Measurements from ENCODE around the gene UNC93B1.
A peak's percentile ranks its signal among the peaks of the same experiment; 100 is the strongest.

Gene UNC93B1

DNA sequence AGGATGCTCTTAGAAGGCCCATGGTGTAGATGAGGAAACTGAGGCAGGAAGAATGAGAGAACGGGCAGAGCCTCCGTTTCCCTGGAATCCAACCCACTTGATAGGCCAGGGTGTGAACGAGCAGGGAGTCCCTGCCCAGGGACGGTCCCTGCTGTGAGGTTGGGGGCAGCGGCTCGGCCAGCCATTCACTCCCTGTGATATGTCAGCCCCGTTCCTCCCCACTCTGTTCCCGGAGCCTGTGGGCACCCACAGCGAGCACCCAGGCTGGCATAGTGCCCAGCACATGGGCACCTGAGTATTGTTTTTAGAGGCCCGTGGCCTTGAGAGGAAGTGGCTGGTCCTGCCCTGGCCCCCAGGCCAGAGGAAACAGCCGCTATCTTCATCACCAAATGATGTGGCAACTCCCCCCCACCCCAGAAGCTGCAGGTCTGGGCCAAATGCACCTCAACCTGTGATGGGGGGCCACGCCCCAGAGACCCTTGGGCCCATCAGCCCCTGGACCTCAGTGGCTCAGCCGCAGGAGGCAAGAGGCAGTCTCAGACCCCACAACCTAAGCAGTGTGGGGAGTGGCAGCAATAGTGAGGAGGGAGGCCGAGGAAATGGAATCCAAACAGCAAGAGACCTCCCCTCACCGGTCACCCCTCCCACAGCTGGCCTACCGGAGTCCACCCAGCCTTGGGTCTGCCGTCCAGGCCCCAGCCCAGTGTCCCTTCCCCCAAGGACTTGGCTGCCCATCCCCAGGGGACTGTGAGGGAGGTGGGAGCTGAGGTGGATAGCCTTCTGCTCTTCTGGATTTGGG, 8.3 kb upstream of the UNC93B1 start:
- DNase-seq (ENCODE audit: low read depth): no peak
- H3K4me3 ChIP-seq (ENCODE audit: low read depth, low read length): no peak overlapping the region
- no peak for TF ChIP-seq CTCF (IDR thresholded peaks at IDR 0.05; ENCODE audit: insufficient read depth, low read depth, low read length, missing control alignments)

DNA sequence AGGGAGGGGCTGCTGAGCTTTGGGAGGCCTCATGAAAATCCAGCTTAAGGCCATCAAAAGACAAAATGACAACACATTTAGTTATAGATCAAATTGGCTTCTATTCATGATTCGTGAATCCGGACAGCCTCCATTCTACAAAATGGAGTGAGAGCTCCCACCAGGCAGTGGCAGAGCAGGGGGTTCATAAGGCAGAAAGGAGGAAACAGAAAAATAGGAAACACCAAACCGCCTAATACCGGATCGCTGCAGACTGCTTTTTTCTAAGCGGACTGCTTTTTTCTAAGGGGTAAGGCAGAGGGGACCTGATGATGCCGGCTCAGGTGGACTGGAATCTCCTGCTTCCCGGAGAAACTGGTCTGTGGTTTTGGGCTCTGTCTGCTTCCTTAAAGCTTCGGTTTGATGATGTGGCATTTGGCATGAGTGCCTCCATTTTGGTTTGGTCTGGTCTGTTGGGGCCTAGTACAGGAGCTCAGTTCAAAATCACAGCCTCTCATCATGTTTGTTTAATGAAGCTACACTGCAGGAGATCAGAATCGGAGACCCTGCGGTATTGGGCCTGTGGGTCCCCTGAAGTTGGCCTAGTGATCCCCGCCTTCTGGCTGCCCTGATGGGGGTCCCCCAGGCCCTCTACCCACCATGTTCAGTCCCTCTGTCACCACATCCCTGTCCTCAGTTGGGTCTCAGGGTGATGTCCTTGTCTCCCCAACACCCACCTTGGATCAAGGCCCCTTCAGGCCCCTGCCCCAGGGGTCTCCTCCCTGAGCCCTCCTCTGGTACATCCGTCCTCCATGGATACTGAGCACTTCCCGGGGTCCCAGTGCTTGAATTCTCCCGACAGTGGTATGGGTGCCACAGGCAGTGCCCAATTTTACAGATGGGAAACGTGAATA, 7.4 kb upstream of the UNC93B1 start:
- no peak for TF ChIP-seq CTCF (IDR thresholded peaks at IDR 0.05; ENCODE audit: insufficient read depth, low read depth, low read length, missing control alignments)
- no peak for DNase-seq (ENCODE audit: low read depth)
- no peak overlapping the region for H3K4me3 ChIP-seq (ENCODE audit: low read depth, low read length)

DNA sequence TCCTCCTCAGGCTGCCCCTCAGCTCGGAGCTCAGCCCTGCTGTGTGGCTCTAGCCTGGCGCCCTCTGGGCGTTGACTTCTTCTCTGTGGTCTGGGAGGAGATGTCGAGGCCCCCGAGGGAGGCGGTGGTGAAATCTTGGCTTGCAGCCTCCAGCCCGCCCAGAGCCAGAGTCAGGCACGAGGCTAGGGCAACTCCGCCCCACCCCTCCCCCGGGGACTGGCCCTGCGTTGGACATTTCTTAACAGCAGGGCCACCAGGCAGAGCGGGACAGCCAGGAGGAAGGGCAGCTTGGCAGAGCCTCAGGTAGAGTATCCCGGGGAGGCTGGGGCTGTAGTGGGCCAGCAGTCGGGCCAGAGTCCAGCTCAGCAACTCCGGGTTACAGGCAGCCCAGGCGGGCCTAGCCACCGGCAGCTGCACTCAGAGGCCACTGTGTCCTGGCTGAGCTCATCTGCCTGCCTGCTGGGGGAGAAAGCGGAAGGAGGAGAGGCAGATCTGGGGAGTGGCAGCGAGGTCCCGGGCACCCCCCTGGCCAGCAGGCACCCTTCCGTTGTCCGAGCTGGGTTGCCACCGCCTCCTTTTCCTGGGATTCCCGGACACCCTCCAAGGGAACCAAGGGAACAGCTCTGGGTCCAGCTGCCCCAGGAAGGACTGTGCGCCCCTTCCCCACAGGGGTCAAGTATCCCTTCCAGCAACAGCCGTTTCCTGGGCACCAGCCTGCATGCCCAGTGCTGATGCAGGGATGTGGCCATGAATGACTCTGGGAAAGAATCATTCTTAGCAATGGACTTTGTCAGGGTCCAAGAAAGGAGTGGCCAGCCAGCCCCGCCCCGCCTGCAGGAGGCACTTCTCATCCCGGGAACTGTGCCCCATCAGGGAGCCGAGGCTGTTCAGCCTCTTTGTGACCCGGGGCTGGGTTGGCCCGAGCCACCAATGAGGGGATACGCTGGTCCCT, 6.5 kb upstream of the UNC93B1 start, which contains the start of gene ALDH3B1:
TSS of gene ALDH3B1 (plus strand) at position 238 of the 952 bp plus-strand sequence. CDS start 4,971 bp downstream, outside the sequence.
- peak; percentile 34 for DNase-seq (ENCODE audit: low read depth)
- no peak within 1 kb of the TSS for H3K4me3 ChIP-seq (ENCODE audit: low read depth, low read length)
- no peak for TF ChIP-seq CTCF (IDR thresholded peaks at IDR 0.05; ENCODE audit: insufficient read depth, low read depth, low read length, missing control alignments)

GRCh38 chr11:68009391-68010089, 5.6 kb upstream of the UNC93B1 start:
- H3K4me3 ChIP-seq (ENCODE audit: low read depth, low read length): no peak overlapping the region
- DNase-seq (ENCODE audit: low read depth): peak; percentile 36
- no peak for TF ChIP-seq CTCF (IDR thresholded peaks at IDR 0.05; ENCODE audit: insufficient read depth, low read depth, low read length, missing control alignments)

- no peak for TF ChIP-seq CTCF (IDR thresholded peaks at IDR 0.05; ENCODE audit: insufficient read depth, low read depth, low read length, missing control alignments)
- DNase-seq (ENCODE audit: low read depth): no peak
Observed at GRCh38 chr11:68008381-68009337, 4.8 kb upstream of the UNC93B1 start.

More at GRCh38 chr11:68008381-68009337, 4.8 kb upstream of the UNC93B1 start:
- H3K4me3 ChIP-seq (ENCODE audit: low read depth, low read length): no peak overlapping the region

Data from GM12865 (cell line).